ENCODE results near the gene CDON.

CDON gene

DNA sequence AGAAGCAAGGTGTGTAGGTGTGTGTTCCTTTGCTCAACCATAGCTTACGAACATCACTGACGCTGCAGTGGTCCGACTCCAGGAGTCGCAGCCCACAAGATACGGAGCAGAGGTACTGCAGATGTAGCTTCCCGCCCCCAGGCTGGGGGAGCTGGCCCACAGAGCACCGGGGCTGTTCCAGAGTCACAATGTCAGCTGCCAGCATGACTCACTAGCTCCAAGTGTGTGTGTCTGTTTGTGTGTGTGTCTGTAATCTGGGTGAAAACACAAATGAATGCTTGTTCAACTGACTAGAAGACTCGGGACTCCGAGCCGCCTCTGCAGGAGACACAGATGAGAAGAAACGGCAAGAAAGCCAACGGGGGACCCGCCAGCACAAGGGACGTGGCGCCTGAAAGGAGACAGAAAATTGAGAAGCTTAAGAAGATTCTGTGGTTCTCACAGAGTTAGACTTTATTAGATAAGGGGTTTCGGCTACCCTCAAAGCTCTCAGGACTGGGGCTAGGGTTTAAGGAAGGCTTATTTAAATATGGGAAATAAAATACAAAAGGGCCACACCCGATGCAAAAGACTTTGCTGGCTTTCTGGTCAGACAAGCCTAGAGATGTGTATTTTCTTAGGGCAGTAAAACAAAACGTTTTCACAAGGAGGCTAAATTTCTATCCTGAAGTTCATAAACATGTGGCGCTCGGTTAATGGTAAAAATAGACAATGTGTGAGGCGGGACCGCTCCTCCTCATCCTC lies 106.1 kb downstream of the CDON start:
- no peak for DNase-seq (ENCODE audit: low read depth in 2 of 2)

DNA sequence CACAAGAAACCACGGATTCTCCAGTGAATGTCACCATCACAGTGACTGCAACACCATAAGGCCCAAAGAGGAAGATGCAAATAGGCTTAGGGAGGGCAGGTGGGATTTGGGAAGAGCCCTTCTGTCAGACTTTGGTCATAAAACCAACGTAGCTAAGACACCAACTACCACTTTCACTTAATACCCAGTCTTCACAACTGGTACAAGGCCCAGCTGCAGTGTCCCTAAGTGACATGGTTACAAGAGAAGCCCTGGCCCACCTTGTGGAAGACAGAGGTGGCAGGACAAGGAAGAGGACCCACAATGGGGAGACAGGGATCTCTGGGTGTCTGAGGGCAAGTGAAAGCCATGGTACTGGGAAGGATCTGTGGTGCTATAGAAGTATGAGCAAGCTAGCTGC lies 106.8 kb downstream of the CDON start:
- no peak for DNase-seq (ENCODE audit: low read depth in 2 of 2)

DNA sequence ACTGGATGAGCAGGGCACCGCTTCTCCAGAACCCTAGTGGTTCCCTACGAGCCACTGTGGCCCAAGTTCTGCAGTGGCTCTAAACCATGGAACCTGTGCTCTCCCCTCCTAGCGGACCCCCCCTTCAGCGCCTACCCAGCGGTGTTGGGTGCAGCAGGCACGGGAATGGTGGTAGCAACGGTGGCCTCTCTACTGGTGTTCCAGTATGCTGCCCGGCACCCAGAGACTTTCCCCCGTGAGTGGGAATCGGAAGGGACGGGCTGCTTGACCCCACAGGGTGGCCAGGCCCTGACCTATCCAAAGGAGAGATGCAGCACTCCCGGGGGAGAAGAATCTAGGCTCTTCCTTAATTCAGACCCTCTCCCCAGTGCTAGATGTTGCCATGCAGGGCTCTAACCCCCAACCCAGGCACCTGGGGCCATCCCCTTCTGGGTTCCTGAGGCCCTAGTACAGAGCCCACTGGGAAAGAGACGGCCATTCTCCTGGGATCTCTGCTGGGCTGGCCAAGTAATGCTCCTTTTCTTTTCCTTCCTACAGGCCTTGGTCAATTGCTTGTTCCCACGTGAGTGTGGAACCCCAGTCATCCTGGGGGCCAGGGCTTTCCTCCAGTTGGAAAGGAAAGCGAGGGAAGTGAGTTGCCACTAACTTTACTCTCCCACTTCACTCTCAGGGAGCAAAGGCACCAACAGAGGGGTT lies 107.6 kb downstream of the CDON start:
- DNase-seq (ENCODE audit: low read depth in 2 of 2): no peak

DNA sequence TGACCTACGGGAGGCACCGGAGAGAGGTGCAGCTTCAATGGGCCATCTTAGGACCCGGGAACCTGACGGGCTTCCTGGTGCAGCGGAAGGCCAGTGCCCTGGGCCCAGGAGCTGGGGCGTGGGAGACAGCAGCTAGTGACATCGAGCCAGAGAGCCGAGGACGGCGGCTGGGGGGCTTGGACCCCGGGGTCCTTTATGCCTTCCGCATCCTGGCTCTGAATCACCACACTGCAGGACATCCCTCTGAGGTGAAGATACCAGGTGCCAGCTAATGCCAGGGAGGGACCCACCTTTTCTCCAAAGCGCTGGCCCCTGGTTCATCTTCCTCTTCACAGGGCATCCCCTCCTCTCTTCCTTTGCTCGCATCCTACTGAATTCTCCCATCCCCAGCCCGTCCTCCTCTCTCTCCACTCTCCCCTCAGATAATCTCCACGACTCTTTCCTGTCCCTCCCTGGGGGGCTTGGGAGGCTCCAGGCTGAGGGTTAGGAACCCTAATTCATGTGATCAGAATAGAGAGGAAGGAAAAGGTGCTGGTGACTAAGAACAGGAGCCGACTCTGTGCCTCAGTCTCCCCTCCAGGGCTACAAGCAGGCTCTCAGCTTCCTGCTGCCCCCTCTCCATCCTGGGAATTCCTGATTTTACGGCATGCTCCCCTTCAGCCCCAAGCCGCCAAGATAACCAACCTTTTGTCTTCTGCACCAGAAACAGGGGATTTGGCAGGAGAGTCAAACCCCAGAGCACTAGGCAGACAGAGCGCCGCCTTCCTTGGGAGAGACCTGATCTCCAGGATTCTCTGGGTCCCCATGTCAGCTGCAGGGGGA lies 108.3 kb downstream of the CDON start:
- DNase-seq (ENCODE audit: low read depth in 2 of 2): no peak

DNA sequence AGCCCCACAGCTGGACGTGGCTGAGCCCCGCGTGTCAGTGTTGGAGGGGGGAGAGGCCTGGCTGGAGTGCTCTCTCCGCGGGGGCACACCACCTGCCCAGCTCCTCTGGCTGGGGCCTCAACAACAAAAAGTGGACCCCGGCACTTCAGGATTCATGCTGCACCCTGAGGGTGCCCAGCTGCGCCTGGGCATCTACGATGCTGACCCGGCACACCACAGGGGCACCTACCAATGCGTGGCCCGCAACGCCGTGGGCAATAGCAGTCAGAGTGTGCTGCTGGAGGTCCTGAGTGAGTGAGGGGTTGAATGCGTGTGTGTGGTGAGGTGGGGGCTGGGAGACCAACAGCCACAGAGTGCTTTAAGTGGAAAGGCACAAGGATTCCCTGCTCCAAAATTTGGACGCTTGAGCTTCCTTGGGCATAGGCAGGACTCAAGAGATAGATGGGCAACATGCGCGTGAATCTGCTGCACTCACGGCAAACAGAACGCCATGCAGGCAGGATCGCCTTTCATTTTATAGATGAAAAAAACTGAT lies 109.2 kb downstream of the CDON start:
- DNase-seq (ENCODE audit: low read depth in 2 of 2): no peak

DNA sequence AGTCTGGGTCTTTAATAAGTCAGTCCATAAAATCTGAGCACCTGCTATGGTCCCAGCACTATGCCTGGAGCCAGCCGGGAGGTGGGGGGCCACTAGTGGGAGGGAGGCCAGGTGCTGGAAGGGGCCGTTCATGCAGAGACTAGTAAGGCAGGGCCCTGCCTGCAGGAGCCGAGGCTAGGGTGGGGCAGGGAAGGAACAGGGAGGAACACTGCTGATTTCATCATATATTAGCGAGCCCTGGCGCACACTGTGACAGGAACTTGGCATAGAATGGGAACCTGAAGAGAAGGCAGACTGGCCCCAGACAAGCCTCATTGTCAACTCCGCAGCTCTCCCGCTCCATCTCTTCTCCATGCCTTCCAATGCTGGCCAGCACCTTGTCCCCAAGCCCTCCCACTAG lies 109.7 kb downstream of the CDON start:
- no peak for DNase-seq (ENCODE audit: low read depth in 2 of 2)

DNA sequence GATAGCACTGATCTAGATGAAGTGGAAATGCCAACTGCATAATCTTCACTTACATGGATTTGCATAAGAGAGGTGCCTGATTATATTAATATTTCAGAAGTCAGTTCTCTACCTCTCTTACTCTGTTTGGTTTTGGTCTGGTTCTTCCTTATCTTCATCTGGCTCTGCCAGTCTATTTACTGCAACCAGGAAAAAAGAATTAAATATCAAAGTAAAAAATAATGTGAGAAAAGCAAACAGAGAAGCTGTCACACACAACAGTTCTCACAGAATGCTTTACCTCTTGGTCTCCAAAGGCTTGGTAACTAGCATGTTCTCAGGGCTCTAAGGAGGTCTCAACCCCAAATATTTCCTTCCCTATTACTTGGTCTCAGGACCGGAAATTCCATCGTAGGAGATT lies 110.1 kb downstream of the CDON start:
- no peak for DNase-seq (ENCODE audit: low read depth in 2 of 2)

DNA sequence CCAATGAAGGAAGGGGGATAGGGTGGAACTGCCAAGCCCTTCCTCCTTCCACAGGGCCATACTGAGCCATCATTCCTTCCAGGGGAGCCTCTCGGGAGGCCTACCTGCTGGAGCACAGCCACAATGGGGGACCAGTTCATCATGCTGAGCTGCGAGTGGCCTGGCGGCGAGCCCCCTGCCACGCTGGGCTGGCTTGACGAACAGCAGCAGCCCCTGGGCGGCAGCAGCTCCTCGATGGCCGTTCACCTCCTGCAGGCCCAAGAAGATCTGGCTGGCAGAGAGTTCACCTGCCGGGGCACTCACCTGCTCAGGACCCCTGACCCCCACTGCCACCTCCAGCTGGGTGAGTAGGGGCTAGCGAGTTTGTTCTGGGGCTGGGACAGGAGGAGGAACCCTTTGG lies 110.9 kb downstream of the CDON start:
- no peak for DNase-seq (ENCODE audit: low read depth in 2 of 2)

DNA sequence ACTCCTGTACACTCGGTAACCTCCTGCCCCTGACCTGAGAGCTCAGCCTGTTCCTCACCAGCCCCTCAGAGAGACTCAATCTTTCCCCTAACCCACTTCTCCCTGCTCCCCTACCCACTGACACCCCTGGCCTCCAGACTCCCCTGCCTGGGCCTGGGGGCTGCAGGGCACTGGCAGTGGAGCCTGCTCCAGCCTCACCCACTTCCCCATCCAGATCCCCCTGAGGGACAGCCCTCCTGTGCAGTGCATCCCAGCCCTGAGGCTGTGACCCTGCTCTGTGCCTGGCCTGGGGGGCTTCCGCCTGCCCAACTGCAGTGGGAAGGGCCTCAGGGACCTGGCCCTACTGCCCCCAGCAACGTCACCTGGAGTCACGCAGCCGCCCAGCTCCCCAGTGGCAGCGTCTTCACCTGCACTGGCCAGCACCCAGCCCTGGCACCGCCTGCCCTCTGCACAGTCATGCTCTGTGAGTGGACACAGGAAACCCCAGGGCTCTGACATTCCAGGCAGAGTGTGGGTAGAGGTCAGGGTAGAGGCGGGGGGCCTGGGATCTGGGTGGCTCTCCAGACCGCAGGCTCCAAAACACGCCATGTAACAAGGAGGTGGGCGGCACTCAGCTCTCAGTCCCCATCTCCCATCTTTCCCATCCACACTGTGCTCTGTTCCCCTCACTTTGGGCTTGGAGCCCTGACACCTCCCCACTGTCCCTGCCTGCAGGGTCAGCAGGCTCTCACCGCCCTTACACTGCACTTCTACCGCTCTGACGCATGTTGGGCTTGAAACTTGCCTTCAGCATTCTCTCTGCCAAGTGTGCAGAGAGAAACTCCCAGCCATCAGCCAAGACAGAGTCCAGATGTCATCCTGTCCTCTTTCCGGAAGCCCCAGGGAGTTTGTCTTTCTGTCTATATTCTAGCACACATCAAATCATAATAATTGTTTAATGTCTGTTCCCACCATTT lies 111.7 kb downstream of the CDON start:
- DNase-seq (ENCODE audit: low read depth in 2 of 2): no peak

DNA sequence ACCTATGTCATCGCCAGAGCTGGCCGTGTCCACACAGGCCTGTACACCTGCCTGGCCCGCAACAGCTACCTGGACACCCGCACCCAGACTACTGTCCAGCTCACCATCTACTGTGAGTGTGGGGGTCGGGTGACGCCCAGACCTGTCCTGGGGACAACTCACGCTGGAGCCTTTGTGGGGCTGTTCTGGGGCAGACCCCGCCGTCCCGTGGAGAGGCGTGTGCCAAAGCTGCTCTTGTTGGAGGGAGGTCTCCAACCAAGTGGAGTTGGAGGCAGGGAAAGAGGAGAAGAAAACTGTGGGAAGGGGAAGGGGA lies 112.5 kb downstream of the CDON start:
- no peak for DNase-seq (ENCODE audit: low read depth in 2 of 2)

DNA sequence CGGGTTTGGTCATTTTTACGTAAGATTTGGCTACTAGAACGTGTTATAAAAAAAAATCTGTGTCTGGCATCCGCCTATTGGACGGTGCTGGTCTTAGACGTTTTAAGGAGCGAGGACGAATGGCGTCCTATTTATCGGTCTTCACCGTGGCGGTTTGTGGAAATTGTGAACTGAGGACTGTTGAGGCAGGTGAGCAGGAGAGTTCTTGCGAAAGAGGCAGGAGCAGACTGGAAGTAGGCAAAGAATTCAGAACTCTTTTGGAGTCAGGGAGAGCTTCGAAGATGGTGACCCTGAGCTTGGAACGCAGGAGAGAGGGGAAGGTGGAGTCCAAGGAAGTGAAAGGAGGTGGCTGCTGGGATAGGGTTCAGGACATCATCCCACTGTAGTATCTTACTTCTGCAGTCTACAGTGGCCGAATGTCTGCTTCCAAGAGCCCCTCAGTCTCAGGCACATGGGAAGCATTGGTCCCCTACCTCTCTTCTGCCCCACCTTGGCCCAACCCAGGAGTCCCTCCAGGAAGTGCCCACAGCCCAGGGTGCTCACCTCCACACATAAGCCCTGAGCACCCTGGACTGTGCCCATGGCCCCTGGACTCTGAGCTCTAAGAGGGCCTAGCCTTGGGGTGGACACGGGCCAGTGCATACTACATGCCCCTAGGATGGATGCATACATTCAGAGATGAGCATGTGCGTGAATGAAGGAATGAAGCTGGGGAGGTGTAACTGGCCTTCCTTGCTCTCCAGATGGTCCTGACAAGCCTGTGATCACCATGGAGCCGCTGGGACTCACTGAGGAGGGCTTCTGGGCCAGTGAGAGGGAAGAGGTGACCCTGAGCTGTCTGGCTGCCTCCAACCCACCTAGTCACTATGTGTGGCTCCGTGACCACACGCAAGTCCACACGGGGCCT lies 113.1 kb downstream of the CDON start:
- DNase-seq (ENCODE audit: low read depth in 2 of 2): no peak

DNA sequence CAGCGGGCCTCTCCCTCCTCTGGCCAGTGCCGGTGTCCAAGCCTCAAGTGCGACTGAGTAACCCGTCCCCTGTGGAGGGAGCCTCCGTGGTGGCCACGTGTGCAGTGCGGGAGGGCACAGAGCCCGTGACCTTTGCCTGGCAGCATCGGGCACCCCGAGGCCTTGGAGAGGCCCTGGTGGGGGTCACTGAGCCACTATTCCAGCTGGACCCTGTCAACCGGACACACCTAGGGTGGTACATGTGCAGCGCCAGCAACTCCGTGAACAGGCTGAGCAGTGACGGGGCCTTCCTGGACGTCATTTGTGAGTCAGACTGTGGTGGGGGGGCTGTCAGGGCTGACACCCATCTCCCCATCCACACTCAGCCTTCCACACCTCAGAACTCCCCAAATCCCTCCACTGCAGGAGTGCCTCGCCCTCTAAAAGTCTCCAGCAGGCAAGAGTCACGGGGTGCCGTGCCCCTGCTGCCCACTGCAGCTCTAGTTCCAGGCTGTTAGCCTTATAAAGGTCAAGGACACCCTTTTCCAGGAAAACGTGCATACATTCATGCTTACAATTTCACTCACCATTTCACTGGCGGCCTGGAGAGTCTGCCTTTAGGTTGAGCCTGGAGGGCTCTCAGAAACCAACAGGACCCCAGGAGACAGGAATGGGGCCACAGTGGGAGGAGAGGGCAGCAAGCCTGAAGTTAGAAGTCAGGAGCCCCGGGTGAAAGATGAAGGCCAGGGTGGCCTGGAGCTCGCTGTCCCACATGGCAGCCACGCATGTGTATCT lies 114.2 kb downstream of the CDON start:
- no peak for DNase-seq (ENCODE audit: low read depth in 2 of 2)

DNA sequence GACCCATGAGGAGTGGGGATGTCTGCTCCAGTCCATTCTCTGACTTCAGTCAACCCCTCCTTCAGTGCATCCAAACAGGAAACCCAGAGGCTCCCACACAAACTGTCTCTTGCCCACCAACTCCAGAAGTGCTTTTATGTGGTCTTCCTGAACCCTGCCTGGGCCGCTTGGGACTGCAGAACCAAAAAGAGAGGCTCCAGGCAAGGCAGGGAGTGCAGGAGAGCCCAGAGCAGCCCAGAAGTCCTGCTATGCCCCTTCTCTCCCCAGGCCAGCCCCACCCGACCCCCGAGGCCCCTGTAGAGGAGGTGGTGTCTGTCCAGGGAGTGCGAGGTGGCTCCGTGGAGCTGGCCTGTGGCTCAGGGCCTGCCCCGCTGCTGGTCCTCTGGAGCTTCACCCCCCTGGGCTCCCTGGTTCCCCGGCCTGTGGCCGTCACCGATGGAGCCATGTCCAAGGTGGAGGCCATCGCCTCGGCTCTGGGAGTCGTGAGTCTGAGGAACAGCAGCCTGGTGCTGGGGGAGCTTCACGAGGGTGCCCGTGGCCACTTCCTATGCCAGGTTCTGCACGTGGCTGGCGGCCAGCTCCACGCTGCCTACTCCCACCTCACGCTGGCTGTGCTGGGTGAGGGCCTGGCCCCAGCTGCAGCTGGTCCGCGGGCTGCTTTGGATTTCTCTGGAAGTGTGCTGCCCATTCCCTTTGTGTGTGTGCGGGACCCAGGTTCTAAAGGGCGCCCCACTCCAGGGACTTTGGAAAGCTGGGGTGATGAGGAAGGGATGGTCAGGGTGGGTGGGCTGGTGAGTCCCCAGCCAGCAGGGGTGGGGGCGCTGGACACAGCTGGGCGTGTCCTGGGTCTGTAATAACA lies 115.0 kb downstream of the CDON start:
- DNase-seq (ENCODE audit: low read depth in 2 of 2): no peak

DNA sequence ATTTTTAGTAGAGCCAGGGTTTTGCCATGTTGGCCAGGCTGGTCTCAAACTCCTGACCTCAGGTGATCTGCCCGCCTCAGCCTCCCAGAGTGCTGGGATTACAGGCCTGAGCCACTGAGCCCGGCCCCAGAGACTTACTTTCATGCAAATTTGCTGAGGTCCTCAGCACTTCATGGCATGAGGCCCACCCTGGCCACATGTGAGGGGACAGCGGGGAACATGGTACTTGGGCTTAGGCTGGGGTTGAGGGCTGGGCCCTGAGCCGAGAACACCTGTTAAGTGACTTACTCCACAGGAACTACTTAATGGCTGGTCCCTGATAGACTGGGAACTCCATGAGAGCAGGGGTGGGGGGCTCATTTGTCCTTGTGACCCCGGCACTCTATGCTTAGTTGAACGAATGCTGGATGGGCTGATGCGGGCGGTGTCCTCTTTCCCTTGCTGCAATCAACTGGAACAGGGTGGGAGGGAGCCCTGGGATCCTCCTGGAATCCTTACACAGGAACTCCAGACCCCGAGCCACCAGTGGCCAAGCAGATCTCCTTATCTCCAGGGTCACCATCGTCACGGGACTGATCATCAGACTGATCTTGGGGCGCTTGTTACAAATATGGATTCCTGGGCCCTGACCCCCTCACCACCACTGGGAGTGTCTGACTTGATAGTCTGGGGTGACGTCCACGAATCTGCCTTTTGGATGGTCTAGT lies 115.8 kb downstream of the CDON start:
- DNase-seq (ENCODE audit: low read depth in 2 of 2): no peak

DNA sequence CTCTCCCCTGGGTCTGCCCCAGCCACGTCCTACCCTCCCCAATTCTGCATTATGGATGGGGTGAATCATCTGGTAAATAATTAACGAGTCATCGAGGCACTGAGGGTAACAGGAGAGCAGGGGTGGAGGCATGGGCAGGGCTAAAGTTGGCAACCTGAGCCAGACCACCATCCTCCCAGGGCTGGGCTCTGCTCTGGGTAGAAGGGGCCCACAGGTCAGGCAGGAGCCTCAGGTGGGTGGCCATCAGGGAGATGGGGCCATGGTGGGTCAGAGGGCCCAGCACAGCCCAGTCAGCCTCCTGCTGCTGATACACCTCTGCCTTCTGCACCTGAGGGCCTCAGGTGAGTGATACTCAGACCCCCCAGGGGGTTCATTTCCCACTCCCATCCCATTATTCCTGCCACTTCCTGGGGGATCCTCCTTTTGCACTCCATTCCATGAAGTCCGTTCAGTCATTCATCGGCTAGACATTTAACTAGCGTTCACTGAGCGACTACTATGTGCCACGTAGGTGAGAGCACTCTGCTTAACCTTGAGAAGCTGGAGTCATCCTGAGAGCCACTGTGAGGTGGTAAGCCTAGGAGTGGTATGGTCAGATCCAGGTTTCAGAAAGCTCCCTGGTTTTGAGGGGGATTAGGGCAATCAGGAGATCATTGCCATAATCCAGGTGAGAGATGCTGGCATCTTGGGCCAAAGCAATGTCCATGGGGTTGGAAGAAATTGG lies 116.7 kb downstream of the CDON start, which contains the start of gene VSIG10L2:
Gene VSIG10L2 (plus strand): TSS at position 248 of the 724 bp plus-strand sequence. CDS start 12 bp downstream, at position 260.
- DNase-seq (ENCODE audit: low read depth in 2 of 2): no peak

DNA sequence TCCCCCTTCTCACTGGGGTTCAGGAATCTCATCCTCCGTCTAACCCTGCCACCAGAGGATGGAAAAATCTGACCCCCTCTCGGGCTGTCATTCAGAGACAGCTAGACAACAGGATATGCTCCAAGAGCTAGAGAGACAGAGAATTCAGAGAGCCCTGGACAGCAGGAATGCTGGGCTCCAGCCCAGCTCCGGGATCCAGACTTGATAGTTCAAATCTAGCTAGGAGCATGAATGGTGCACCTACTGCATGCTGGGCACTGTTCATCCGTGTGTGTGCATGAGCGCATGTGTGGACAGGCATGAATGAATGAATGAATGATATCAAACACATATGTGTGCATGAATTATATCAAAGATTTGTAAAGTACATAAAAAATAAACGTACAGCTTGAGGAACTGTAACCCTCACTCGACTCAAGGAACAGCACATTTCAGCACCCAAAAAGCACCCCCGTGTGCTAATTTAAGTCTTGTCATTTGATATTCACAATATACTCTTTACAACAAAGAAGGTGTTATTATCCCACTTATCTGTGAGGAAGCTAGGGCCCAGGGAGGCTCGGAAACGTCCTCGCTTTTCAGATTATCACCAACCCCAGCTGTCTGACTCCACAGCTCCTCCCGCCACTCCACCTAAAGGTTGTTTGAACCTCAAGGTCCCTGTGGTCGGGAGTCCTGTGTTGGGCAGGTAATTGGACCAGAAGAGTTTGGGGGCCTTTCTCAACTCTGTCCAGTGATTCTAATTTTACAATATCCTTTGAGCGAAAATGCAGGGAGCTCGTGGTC lies 117.5 kb downstream of the CDON start:
- no peak for DNase-seq (ENCODE audit: low read depth in 2 of 2)

All from activated CD4-positive, alpha-beta T cell treated with anti-CD3 and anti-CD28 coated beads for 24 hours (primary cell).